Retinal pigment epithelial cell (primary cell): Measurements from ENCODE around the gene MGAT3.

Source experiments
- DNase-seq: peaks from one replicate; pipeline ENCODE4 v3.0.0-alpha.2; 2010; ENCODE audit warnings: low read depth
- H3K4me3 ChIP-seq: 2 replicates; pipeline ENCODE4 v1.5.1; 2011; ENCODE audit warnings: mild to moderate bottlenecking, low read length, control low read depth, moderate library complexity
- CTCF ChIP-seq: conservative IDR thresholded peaks from 2 replicates; pipeline ENCODE4 v1.5.1; 2011; ENCODE audit warnings: low read depth, low read length, control low read depth, inconsistent platforms

Gene MGAT3

GRCh38 chr22:39486951-39487825 is 30.4 kb downstream of the MGAT3 start:
- TF ChIP-seq CTCF = no peak
- H3K4me3 ChIP-seq = no peak overlapping the region
- no peak for DNase-seq

DNA sequence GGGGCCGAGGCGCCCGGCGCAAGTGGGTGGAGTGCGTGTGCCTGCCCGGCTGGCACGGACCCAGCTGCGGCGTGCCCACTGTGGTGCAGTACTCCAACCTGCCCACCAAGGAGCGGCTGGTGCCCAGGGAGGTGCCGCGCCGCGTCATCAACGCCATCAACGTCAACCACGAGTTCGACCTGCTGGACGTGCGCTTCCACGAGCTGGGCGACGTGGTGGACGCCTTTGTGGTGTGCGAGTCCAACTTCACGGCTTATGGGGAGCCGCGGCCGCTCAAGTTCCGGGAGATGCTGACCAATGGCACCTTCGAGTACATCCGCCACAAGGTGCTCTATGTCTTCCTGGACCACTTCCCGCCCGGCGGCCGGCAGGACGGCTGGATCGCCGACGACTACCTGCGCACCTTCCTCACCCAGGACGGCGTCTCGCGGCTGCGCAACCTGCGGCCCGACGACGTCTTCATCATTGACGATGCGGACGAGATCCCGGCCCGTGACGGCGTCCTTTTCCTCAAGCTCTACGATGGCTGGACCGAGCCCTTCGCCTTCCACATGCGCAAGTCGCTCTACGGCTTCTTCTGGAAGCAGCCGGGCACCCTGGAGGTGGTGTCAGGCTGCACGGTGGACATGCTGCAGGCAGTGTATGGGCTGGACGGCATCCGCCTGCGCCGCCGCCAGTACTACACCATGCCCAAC is 31.2 kb downstream of the MGAT3 start:
- H3K4me3 ChIP-seq = no peak overlapping the region
- TF ChIP-seq CTCF = no peak
- DNase-seq = no peak

- DNase-seq = no peak
- TF ChIP-seq CTCF = no peak
- H3K4me3 ChIP-seq = no peak overlapping the region
Observed at GRCh38 chr22:39488563-39489083, 31.8 kb downstream of the MGAT3 start.

DNA sequence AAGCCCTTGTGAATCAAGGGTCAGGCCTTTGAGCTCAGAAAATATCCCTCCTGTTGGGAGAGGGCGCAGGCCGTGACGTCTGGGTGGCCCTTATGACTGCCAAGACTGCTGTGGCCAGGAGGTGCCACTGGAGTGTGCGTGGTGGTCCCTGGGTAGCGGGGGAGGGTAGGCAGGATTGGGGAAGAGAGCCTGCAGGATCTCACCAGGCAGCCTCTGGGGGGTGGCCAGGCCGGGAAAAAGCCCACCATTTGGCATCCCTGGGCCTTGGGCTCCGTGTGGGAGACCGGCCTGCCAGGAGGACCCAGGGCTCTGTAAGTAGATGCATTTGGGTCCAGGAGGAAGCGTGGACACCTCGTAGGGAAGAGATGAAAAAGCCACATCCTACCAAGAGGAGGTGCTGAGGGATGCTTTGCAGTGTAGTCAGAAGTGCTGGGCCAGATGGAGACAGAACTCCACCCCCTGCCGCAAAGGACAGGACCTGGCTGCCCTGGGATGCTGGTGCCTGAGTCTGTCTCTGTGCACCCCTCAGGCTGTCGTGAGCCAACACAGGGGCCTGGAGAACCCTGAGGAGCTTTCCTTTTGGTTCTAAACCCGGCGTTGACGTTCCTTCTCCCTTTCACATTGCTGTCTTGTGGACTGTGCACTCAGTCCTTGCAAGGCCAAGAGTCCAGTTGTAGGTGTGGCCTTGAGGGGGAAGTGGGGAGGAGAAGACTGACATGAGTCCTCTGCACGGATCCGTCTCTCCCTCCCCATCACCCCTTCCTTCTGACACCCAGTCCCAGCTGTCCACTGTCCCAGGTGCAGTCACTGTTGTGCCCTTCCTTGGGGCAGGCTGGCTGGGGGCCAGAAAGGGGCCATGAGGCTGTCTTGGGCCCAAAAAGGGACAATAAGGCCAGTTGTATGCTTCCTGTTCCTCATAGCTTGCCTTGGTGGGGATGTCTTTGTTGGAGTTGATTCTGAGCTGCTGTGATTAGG is 32.6 kb downstream of the MGAT3 start:
- TF ChIP-seq CTCF = no peak
- H3K4me3 ChIP-seq = no peak overlapping the region
- no peak for DNase-seq

DNA sequence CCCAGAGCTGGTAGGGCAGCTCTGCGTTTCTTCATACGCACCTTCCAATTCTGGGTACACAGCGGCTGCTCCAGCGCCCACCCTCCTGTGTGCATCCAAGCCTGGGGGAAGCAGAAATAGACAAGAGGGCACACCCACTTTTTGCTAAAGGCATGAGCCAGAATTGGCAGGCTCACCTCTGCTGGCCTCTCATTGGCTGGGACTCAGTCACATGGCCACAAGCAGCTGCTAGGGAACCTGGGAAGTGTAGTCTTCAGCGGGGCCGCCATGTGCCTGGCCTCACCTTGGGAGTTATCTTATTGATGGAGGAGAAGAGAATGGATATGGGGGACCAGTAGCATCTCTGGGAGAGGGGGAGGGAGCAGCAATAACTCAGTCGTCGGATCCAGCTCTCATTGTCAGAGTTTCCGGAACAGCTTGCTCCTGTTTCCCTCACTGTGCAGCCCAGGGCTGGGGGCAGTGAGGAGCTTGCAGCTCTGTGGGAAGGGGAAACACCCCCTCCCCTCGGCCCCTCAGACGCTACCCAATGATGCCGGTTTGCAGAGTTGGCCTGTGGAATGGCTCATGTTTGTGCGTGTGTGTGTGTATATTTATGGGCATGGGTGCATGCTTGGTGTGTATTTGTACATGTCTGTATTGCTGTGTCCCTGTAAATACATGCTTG is 33.5 kb downstream of the MGAT3 start:
- DNase-seq = no peak
- H3K4me3 ChIP-seq = no peak overlapping the region
- no peak for TF ChIP-seq CTCF

DNA sequence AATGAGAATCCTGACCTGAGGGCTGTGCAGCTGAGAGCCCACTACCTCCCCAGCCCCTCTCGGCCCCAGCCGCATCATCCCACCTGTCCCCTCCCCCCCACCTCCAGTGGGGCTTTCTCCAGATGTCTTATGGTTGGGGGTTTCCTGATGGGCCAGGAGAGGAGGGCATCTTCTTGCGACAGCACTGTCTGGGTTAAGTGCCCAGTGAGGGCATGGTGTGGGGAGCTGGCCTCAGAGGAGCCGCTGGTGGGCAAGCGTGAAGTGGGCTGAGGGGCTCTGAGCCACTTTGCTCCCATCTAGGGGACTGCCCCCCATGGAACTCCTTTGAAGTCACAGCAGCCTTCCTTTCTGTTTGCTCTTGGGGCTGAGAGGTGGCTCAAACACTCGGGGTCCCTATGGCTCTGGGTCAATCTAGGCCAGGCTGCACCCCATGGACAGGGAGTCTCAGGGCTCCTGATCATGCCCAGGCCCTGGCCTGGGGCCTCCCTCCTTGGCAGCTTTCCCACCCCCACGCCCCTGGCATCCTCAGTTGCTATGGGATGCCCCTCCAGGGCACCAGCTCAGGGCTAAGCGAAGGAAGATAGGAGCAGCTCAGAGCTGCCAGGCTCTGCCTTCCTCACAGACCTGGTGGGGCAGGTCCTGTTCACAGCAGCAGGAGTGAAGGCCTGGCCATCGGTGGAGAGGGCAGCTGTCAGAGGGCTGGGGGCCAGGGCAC is 34.3 kb downstream of the MGAT3 start:
- H3K4me3 ChIP-seq = no peak overlapping the region
- TF ChIP-seq CTCF = no peak
- no peak for DNase-seq
